Trophoblast cell (in vitro differentiated cells and primary cell): Measurements from ENCODE around the gene OSBPL9.

Experiments
- DNase-seq, 2 donors: peaks; one replicate each; pipeline ENCODE4 v3.0.0-alpha.2; 2016
- H2AFZ ChIP-seq: 2 replicates; pipeline ENCODE4 v1.6.1; 2013; ENCODE audit warnings: low read length, moderate library complexity, mild to moderate bottlenecking; ENCODE audit not compliant: insufficient read depth, poor library complexity
- H2AK5ac ChIP-seq: 2 replicates; pipeline ENCODE4 v1.6.1; 2013; ENCODE audit warnings: mild to moderate bottlenecking, low read length
- H2BK120ac ChIP-seq: 2 replicates; pipeline ENCODE4 v1.6.1; 2013; ENCODE audit warnings: low read length, mild to moderate bottlenecking, moderate library complexity; ENCODE audit not compliant: insufficient read depth, poor library complexity
- H2BK12ac ChIP-seq: 2 replicates; pipeline ENCODE4 v1.6.1; 2013; ENCODE audit warnings: mild to moderate bottlenecking, low read length, moderate library complexity
- H2BK5ac ChIP-seq: 2 replicates; pipeline ENCODE4 v1.6.1; 2013; ENCODE audit warnings: low read length, low read depth, moderate library complexity, mild to moderate bottlenecking; ENCODE audit not compliant: poor library complexity
- H3K14ac ChIP-seq: 2 replicates; pipeline ENCODE4 v1.6.1; 2013; ENCODE audit warnings: mild to moderate bottlenecking, low read length
- H3K18ac ChIP-seq: 2 replicates; pipeline ENCODE4 v1.6.1; 2013; ENCODE audit warnings: mild to moderate bottlenecking, low read length
- H3K23ac ChIP-seq: 2 replicates; pipeline ENCODE4 v1.6.1; 2013; ENCODE audit warnings: low read length
- H3K27ac ChIP-seq: 2 replicates; pipeline ENCODE4 v1.5.1; 2013; ENCODE audit warnings: low read depth, mild to moderate bottlenecking, inconsistent platforms, low read length, moderate library complexity
- H3K27me3 ChIP-seq: 2 replicates; pipeline ENCODE4 v1.6.1; 2013; ENCODE audit warnings: inconsistent platforms, mild to moderate bottlenecking, low read length, moderate library complexity; ENCODE audit not compliant: insufficient read depth
- H3K36me3 ChIP-seq, 2 experiments: 1 replicate in 1 of 2; 2 replicates in 1 of 2; pipeline ENCODE4 v1.6.1; 2013; ENCODE audit warnings: low read length in 2 of 2, mild to moderate bottlenecking in 2 of 2, moderate library complexity in 1 of 2; ENCODE audit not compliant: insufficient read depth in 2 of 2, control insufficient read depth in 1 of 2
- H3K4ac ChIP-seq: 2 replicates; pipeline ENCODE4 v1.6.1; 2013; ENCODE audit warnings: low read depth, mild to moderate bottlenecking, low read length, moderate library complexity
- H3K4me1 ChIP-seq, 2 experiments: 1 replicate in 1 of 2; 2 replicates in 1 of 2; pipeline ENCODE4 v1.6.1; 2013; ENCODE audit warnings: low read length in 2 of 2, mild to moderate bottlenecking in 2 of 2, moderate library complexity in 1 of 2; ENCODE audit not compliant: insufficient read depth in 2 of 2, control insufficient read depth in 1 of 2
- H3K4me2 ChIP-seq: 2 replicates; pipeline ENCODE4 v1.6.1; 2013; ENCODE audit warnings: inconsistent platforms, mild to moderate bottlenecking, low read length, moderate library complexity
- H3K4me3 ChIP-seq: 2 replicates; pipeline ENCODE4 v1.5.1; 2013; ENCODE audit warnings: mild to moderate bottlenecking, low read depth, low read length, inconsistent platforms
- H3K79me1 ChIP-seq: one replicate; pipeline ENCODE4 v1.6.1; 2013; ENCODE audit warnings: low read length
- H3K79me2 ChIP-seq: 2 replicates; pipeline ENCODE4 v1.6.1; 2013; ENCODE audit warnings: low read length, mild to moderate bottlenecking; ENCODE audit not compliant: control insufficient read depth, insufficient read depth, poor library complexity
- H3K9ac ChIP-seq: 2 replicates; pipeline ENCODE4 v1.6.1; 2013; ENCODE audit warnings: mild to moderate bottlenecking, low read length
- H3K9me3 ChIP-seq: 2 replicates; pipeline ENCODE4 v1.6.1; 2013; ENCODE audit warnings: low read depth, mild to moderate bottlenecking, control low read depth, inconsistent platforms, low read length; ENCODE audit not compliant: insufficient read depth
- H4K12ac ChIP-seq: 2 replicates; pipeline ENCODE4 v1.6.1; 2013; ENCODE audit warnings: low read depth, mild to moderate bottlenecking, low read length, moderate library complexity
- H4K8ac ChIP-seq: 2 replicates; pipeline ENCODE4 v1.6.1; 2013; ENCODE audit warnings: low read depth, mild to moderate bottlenecking, low read length, moderate library complexity
- H4K91ac ChIP-seq: one replicate; pipeline ENCODE4 v1.6.1; 2013; ENCODE audit warnings: low read depth, mild to moderate bottlenecking, low read length, moderate library complexity
- WGBS: extraction: QIAGEN DNeasy Blood & Tissue Kit; methylation state at CpG from one replicate; pipeline ENCODE4 v1.1.7; 2013; ENCODE audit warnings: missing lambda C conversion rate; ENCODE audit not compliant: insufficient read length, insufficient coverage; ENCODE audit errors: extremely low coverage; 5-methylcytosine and 5-hydroxymethylcytosine counted together

OSBPL9 gene

DNA sequence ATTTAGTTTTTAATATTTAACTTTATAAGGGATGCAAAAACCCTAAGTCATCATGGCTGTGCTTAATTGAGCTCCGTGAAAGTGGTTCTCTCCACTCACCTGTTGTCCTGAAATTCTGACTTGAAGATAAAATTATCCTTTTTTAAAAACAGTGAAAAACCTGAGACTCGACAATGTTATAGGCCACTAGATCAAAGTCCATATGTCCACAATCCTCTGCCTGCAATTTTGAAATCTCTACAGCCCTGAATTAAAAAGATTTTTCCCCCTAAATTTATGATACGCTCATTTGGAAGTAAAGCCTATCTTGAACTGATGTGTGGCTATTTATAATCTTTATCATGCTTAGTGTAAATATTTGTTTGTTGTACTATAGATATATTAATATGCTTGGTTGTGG is 18.7 kb downstream of the OSBPL9 start:
- Histone ChIP-seq H3K36me3 (peaks cover 0 to 3% of the 10 kb centered on the region in 2 experiments), H2AFZ (no peak overlapping the region), H3K23ac (no peak overlapping the region), H3K14ac (no peak overlapping the region), H3K9me3 (no peaks in the 10 kb centered on the region), H3K27me3 (no peaks in the 10 kb centered on the region), H3K4ac (no peak overlapping the region), H4K8ac (no peak overlapping the region), H4K91ac (no peak overlapping the region), H3K79me1 (peaks cover 4% of the 10 kb centered on the region), H3K9ac (no peak overlapping the region), H2BK12ac (no peak overlapping the region), H2AK5ac (no peak overlapping the region), H3K27ac (no peak overlapping the region), H3K4me3 (no peak overlapping the region), H3K4me1 (peaks cover 4 to 13% of the 10 kb centered on the region in 2 experiments), H3K18ac (no peak overlapping the region), H3K4me2 (no peak overlapping the region), H2BK5ac (no peak overlapping the region), H3K79me2 (peaks cover 7% of the 10 kb centered on the region), H2BK120ac (no peak overlapping the region), H4K12ac (no peak overlapping the region)
- no CpG with 5 or more reads among the region's 3 CpGs for WGBS
- DNase-seq: no peak

GRCh38 chr1:51636191-51636590 is 19.3 kb downstream of the OSBPL9 start:
- H2BK120ac ChIP-seq: no peak overlapping the region
- no peak overlapping the region for H2BK5ac ChIP-seq
- no peak overlapping the region for H4K12ac ChIP-seq
- no peak overlapping the region for H3K9ac ChIP-seq
- no peak overlapping the region for H2AFZ ChIP-seq
- H3K36me3 ChIP-seq: no peaks in the 10 kb centered on the region
- H3K27me3 ChIP-seq: no peaks in the 10 kb centered on the region
- no peak overlapping the region for H3K14ac ChIP-seq
- H3K23ac ChIP-seq: no peak overlapping the region
- no peak overlapping the region for H2BK12ac ChIP-seq
- no peak overlapping the region for H3K4me3 ChIP-seq
- peak overlapping the region; percentile 51 for H3K4ac ChIP-seq
- no peaks in the 10 kb centered on the region for H3K79me1 ChIP-seq
- H3K27ac ChIP-seq: no peak overlapping the region
- H3K4me1 ChIP-seq: peaks cover under 1 to 9% of the 10 kb centered on the region in 2 experiments
- peaks cover 3% of the 10 kb centered on the region for H3K79me2 ChIP-seq
- H2AK5ac ChIP-seq: no peak overlapping the region
- H3K18ac ChIP-seq: no peak overlapping the region
- no peaks in the 10 kb centered on the region for H3K9me3 ChIP-seq
- no peak overlapping the region for H3K4me2 ChIP-seq
- no peak overlapping the region for H4K8ac ChIP-seq
- WGBS: no CpG with 5 or more reads among the region's 2 CpGs
- H4K91ac ChIP-seq: no peak overlapping the region
- no peak for DNase-seq

- Histone ChIP-seq H3K4me1 (peaks cover 0 to 8% of the 10 kb centered on the region in 2 experiments), H3K4ac (peak overlapping the region; percentile 73), H4K8ac (no peak overlapping the region), H4K12ac (no peak overlapping the region), H4K91ac (no peak overlapping the region), H3K79me2 (peaks cover 2% of the 10 kb centered on the region), H2BK12ac (no peak overlapping the region), H2BK5ac (no peak overlapping the region), H3K36me3 (no peaks in the 10 kb centered on the region), H2AFZ (no peak overlapping the region), H3K4me2 (no peak overlapping the region), H3K18ac (no peak overlapping the region), H2BK120ac (no peak overlapping the region), H3K9ac (no peak overlapping the region), H3K79me1 (no peaks in the 10 kb centered on the region), H3K27ac (no peak overlapping the region), H2AK5ac (no peak overlapping the region), H3K14ac (no peak overlapping the region), H3K9me3 (no peaks in the 10 kb centered on the region), H3K4me3 (no peak overlapping the region), H3K27me3 (no peaks in the 10 kb centered on the region), H3K23ac (no peak overlapping the region)
- no CpG with 5 or more reads among the region's 6 CpGs for WGBS
- DNase-seq: peak; percentile 50 to 54
Observed at GRCh38 chr1:51636764-51637522, 20.1 kb downstream of the OSBPL9 start.

- WGBS: no CpG with 5 or more reads among the region's 3 CpGs
Observed at GRCh38 chr1:51638350-51638749, 21.5 kb downstream of the OSBPL9 start.

More at GRCh38 chr1:51638350-51638749, 21.5 kb downstream of the OSBPL9 start:
- Histone ChIP-seq H2BK5ac (no peak overlapping the region), H3K4me2 (no peak overlapping the region), H2BK12ac (no peak overlapping the region), H3K79me1 (peaks cover 5% of the 10 kb centered on the region), H3K9me3 (no peaks in the 10 kb centered on the region), H3K18ac (no peak overlapping the region), H3K27me3 (no peaks in the 10 kb centered on the region), H2AK5ac (no peak overlapping the region), H4K91ac (no peak overlapping the region), H3K79me2 (peaks cover 2% of the 10 kb centered on the region), H3K27ac (no peak overlapping the region), H4K12ac (no peak overlapping the region), H3K4me3 (no peak overlapping the region), H3K14ac (no peak overlapping the region), H3K36me3 (no peaks in the 10 kb centered on the region), H3K9ac (no peak overlapping the region), H2BK120ac (no peak overlapping the region), H3K4me1 (peaks cover 1 to 11% of the 10 kb centered on the region in 2 experiments), H3K23ac (no peak overlapping the region), H3K4ac (peak overlapping the region; percentile 33), H4K8ac (no peak overlapping the region), H2AFZ (no peak overlapping the region)
- DNase-seq: peak; percentile 51 to 68
